Mesenchymal stem cell (in vitro differentiated cells and primary cell): ENCODE measurements around the gene CBX3.

Experiments
- DNase-seq: peaks from one replicate; pipeline ENCODE4 v3.0.0-alpha.2; 2013
- H2AFZ ChIP-seq: one replicate; pipeline ENCODE4 v1.6.1; 2013; ENCODE audit warnings: low read depth, mild to moderate bottlenecking, control low read depth, inconsistent platforms, low read length, moderate library complexity
- H2AK5ac ChIP-seq: 2 replicates; pipeline ENCODE4 v1.6.1; 2013; ENCODE audit warnings: low read length, moderate library complexity, mild to moderate bottlenecking, inconsistent platforms; ENCODE audit not compliant: severe bottlenecking
- H2BK120ac ChIP-seq: one replicate; pipeline ENCODE4 v1.6.1; 2013; ENCODE audit warnings: low read depth, mild to moderate bottlenecking, inconsistent platforms, low read length, moderate library complexity
- H2BK12ac ChIP-seq, 2 experiments: one replicate each; pipeline ENCODE4 v1.6.1; 2013; ENCODE audit warnings: inconsistent platforms in 2 of 2, low read length in 2 of 2, mild to moderate bottlenecking in 2 of 2, moderate library complexity in 2 of 2, control low read depth in 1 of 2
- H2BK15ac ChIP-seq: one replicate; pipeline ENCODE4 v1.6.1; 2013; ENCODE audit warnings: mild to moderate bottlenecking, low read depth, inconsistent platforms; ENCODE audit not compliant: poor library complexity, severe bottlenecking
- H2BK5ac ChIP-seq: 2 replicates; pipeline ENCODE4 v1.6.1; 2013; ENCODE audit warnings: low read depth, mild to moderate bottlenecking, low read length, control low read depth, inconsistent platforms; ENCODE audit not compliant: poor library complexity, severe bottlenecking
- H3K14ac ChIP-seq, 2 experiments: one replicate each; pipeline ENCODE4 v1.6.1; 2013; ENCODE audit warnings: inconsistent platforms in 2 of 2, low read length in 2 of 2, control low read depth in 1 of 2, mild to moderate bottlenecking in 1 of 2, moderate library complexity in 1 of 2
- H3K18ac ChIP-seq, 2 experiments: one replicate each; pipeline ENCODE4 v1.6.1; 2013; ENCODE audit warnings: inconsistent platforms in 2 of 2, low read length in 2 of 2, control low read depth in 1 of 2, low read depth in 1 of 2, mild to moderate bottlenecking in 1 of 2
- H3K23ac ChIP-seq, 2 experiments: one replicate each; pipeline ENCODE4 v1.6.1; 2013; ENCODE audit warnings: inconsistent platforms in 2 of 2, low read length in 2 of 2, mild to moderate bottlenecking in 2 of 2, moderate library complexity in 2 of 2, control low read depth in 1 of 2
- H3K27ac ChIP-seq: 2 replicates; pipeline ENCODE4 v1.5.1; 2013; ENCODE audit warnings: mild to moderate bottlenecking, moderate library complexity, low read length, control low read depth, inconsistent platforms; ENCODE audit not compliant: poor library complexity, severe bottlenecking
- H3K27me3 ChIP-seq, 2 experiments: 2 replicates each; pipeline versions ENCODE4 v1.6.1 to v1.7.0; 2013; ENCODE audit warnings: low read length in 2 of 2, mild to moderate bottlenecking in 2 of 2, moderate library complexity in 2 of 2, control low read depth in 1 of 2, inconsistent platforms in 1 of 2; ENCODE audit not compliant: control insufficient read depth in 1 of 2, insufficient read depth in 1 of 2
- H3K36me3 ChIP-seq, 2 experiments: 2 replicates each; pipeline versions ENCODE4 v1.6.1 to v1.7.0; 2013; ENCODE audit warnings: low read length in 2 of 2, control low read depth in 1 of 2, inconsistent platforms in 1 of 2, low read depth in 1 of 2, mild to moderate bottlenecking in 1 of 2; ENCODE audit not compliant: insufficient read depth in 2 of 2, control insufficient read depth in 1 of 2
- H3K4ac ChIP-seq, 2 experiments: one replicate each; pipeline ENCODE4 v1.6.1; 2013; ENCODE audit warnings: inconsistent platforms in 2 of 2, low read length in 2 of 2, mild to moderate bottlenecking in 2 of 2, moderate library complexity in 2 of 2, control low read depth in 1 of 2, low read depth in 1 of 2
- H3K4me1 ChIP-seq: 2 replicates; pipeline ENCODE4 v1.6.1; 2013; ENCODE audit warnings: low read depth, low read length, control low read depth; ENCODE audit not compliant: control insufficient read depth, insufficient read depth
- H3K4me2 ChIP-seq: 2 replicates; pipeline ENCODE4 v1.6.1; 2013; ENCODE audit warnings: low read length, mild to moderate bottlenecking, inconsistent platforms; ENCODE audit not compliant: poor library complexity, severe bottlenecking
- H3K4me3 ChIP-seq, 2 experiments: 2 replicates each; pipeline versions ENCODE4 v1.5.1 to v1.7.0; 2013; ENCODE audit warnings: low read length in 2 of 2, mild to moderate bottlenecking in 2 of 2, control low read depth in 1 of 2, low read depth in 1 of 2; ENCODE audit not compliant: insufficient read depth in 1 of 2
- H3K79me1 ChIP-seq: replicated peaks from 2 replicates; pipeline ENCODE4 v1.6.1; 2013; ENCODE audit warnings: mild to moderate bottlenecking, control low read depth, low read length, inconsistent platforms; ENCODE audit not compliant: poor library complexity, severe bottlenecking
- H3K9ac ChIP-seq: 2 replicates; pipeline ENCODE4 v1.7.0; 2013; ENCODE audit warnings: mild to moderate bottlenecking, low read length, moderate library complexity
- H3K9me3 ChIP-seq: 2 replicates; pipeline ENCODE4 v1.7.0; 2013; ENCODE audit warnings: mild to moderate bottlenecking, low read length; ENCODE audit not compliant: control insufficient read depth
- H4K8ac ChIP-seq: one replicate; pipeline ENCODE4 v1.6.1; 2013; ENCODE audit warnings: inconsistent platforms, mild to moderate bottlenecking, low read length, moderate library complexity
- H4K91ac ChIP-seq: one replicate; pipeline ENCODE4 v1.6.1; 2013; ENCODE audit warnings: mild to moderate bottlenecking, low read length, inconsistent platforms
- WGBS: methylation state at CpG from one replicate; pipeline ENCODE4 v1.1.7; 2013; ENCODE audit warnings: mixed read lengths; 5-methylcytosine and 5-hydroxymethylcytosine counted together

The CBX3 gene

DNA sequence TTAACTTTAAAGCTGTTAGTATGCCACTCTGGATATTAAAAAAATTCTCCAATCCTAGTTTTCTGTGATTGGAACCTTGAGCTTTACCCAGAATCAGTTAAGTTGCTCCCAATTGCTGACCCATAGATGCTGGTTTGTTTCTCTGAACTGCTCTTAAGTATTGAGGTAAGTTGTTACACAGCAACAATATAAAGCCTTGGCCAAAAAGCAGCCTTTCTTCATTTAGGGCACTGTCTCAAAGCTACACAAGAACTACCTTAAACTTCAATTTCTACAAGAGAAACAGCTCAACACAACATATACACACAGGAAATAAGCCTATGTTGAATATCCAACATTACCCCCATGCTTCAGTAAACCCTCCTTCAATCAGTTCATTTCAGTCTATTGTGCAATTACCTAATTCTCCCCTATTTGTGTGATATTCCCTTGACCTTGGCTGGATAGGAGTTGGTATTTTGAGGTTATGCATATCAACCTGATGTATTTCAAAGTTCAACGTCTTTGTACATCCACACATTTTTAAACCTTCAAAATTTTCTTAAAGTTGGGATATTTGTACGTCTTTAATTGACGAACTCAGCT, 12.5 kb upstream of the CBX3 start:
- Histone ChIP-seq H3K4me1 (peaks cover 3% of the 10 kb centered on the region), H3K18ac (no peak overlapping the region), H3K27me3 (no peaks in the 10 kb centered on the region), H3K36me3 (peaks cover 8 to 87% of the 10 kb centered on the region in 2 experiments), H2BK15ac (no peak overlapping the region), H2BK120ac (no peak overlapping the region), H2AFZ (no peak overlapping the region), H3K23ac (no peak overlapping the region), H3K9me3 (no peaks in the 10 kb centered on the region), H4K91ac (no peak overlapping the region), H3K4me2 (no peak overlapping the region), H2BK5ac (no peak overlapping the region), H3K14ac (no peak overlapping the region), H2BK12ac (no peak overlapping the region), H3K4me3 (no peak overlapping the region), H3K27ac (no peak overlapping the region), H2AK5ac (no peak overlapping the region), H3K9ac (no peak overlapping the region), H3K4ac (no peak overlapping the region), H4K8ac (no peak overlapping the region), H3K79me1 (peaks cover 1% of the 10 kb centered on the region)
- DNase-seq: no peak
- WGBS: 95% methylated on average over 3 of the region's 3 CpGs

DNA sequence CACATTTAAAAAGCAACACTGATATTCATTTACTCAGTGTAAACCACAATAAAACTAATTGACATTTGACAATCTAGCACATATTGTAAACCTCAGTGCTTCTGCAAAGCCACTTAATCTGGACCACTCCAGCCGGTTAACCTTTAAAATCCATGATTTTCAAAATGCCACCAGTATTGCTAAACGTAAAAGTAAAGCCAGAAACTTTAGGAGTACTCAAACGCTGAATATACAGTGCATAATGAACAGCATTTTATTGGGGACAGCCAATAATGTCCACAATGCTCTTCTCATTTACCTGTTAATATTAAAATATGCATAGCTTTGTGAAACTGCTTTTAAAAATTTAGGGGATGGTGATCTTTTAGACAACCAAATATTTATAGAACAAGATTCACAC, 11.8 kb upstream of the CBX3 start:
- Histone ChIP-seq H3K9me3 (no peaks in the 10 kb centered on the region), H3K14ac (no peak overlapping the region)

DNA sequence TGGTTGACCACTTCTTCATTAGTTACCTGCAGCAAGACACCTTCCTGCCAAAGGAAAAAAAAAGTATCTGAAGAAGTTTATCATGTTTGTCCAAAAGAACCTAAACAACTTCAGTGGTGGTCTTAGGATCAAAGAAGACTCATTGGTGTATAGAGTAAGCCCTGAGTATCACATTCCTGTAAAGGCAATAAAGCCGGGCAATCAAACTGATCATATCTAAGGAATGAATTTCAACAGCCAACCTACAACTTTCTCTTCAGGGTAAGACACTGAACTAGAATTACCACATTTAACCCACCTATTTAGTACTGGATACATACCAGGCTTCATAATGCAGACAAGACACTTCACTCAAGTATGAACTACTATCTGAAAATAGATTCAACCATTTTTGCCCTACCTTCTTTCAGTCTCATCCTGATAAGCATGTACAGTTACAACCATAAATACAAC, 11.1 kb upstream of the CBX3 start:
- Histone ChIP-seq H2AK5ac (no peak overlapping the region), H4K91ac (no peak overlapping the region), H3K4me3 (no peak overlapping the region), H3K9me3 (no peaks in the 10 kb centered on the region), H3K23ac (no peak overlapping the region), H3K9ac (no peak overlapping the region), H3K36me3 (peaks cover 15 to 93% of the 10 kb centered on the region in 2 experiments), H2BK15ac (no peak overlapping the region), H3K79me1 (peaks cover 1% of the 10 kb centered on the region), H3K4ac (no peak overlapping the region), H3K4me2 (no peak overlapping the region), H3K27me3 (no peaks in the 10 kb centered on the region), H2BK120ac (no peak overlapping the region), H4K8ac (no peak overlapping the region), H3K18ac (no peak overlapping the region), H2BK5ac (no peak overlapping the region), H3K4me1 (peaks cover 9% of the 10 kb centered on the region), H3K27ac (no peak overlapping the region), H2BK12ac (no peak overlapping the region), H3K14ac (no peak overlapping the region), H2AFZ (no peak overlapping the region)
- no peak for DNase-seq
- 100% methylated on average over 1 of the region's 1 CpG for WGBS

More for the DNA sequence above, 11.8 kb upstream of the CBX3 start:
- Histone ChIP-seq H2AFZ (no peak overlapping the region), H2BK12ac (no peak overlapping the region), H2BK5ac (no peak overlapping the region), H3K23ac (no peak overlapping the region), H3K4ac (no peak overlapping the region), H4K91ac (no peak overlapping the region), H3K4me3 (no peak overlapping the region), H3K4me1 (peaks cover 7% of the 10 kb centered on the region), H3K36me3 (peaks cover 13 to 93% of the 10 kb centered on the region in 2 experiments), H3K18ac (no peak overlapping the region), H3K9ac (no peak overlapping the region), H2BK120ac (no peak overlapping the region), H2BK15ac (no peak overlapping the region), H2AK5ac (no peak overlapping the region), H3K27ac (no peak overlapping the region), H3K4me2 (no peak overlapping the region), H3K79me1 (peaks cover 1% of the 10 kb centered on the region), H4K8ac (no peak overlapping the region), H3K27me3 (no peaks in the 10 kb centered on the region)
- no peak for DNase-seq
- 92% methylated on average over 2 of the region's 3 CpGs for WGBS

DNA sequence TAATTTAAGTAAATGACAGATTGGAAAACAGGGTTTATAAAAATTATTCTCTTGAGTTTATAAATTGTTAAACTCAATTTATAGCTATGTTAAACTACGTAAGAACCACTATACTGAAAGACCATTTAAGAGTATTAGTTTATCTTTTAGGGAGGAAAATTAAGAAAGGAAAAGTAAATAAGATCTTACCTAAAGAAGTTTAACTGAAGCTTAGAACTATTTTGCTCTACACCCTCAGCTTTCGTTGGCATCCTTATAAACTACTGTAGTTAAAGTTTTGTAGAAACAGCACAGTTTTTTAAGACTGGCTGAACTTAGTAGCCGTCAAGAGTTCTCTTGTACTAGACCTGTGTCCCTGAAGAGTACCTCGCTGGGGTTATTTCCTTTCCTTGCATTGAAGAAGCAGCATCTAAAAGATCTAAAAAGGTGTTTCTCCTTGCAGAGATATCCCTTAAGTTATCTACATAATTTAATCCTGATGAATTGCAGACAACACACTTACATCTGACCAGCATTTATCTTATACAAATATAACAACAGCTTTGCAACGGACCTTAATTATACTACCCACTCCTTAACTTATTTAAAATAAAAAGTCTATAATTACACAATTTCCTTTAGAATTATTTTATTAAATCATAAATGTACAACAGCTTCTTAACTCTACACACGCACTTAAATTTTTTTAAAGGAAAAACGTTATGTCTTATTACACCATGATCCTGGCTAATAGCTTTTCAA, 10.1 kb upstream of the CBX3 start:
- Histone ChIP-seq H3K36me3 (peaks cover 15 to 98% of the 10 kb centered on the region in 2 experiments), H4K91ac (no peak overlapping the region), H4K8ac (no peak overlapping the region), H3K27me3 (no peaks in the 10 kb centered on the region), H3K4me2 (no peak overlapping the region), H3K4ac (no peak overlapping the region), H3K4me1 (peaks cover 9% of the 10 kb centered on the region), H3K4me3 (no peak overlapping the region), H2BK12ac (no peak overlapping the region), H3K18ac (no peak overlapping the region), H2BK120ac (no peak overlapping the region), H3K9me3 (no peaks in the 10 kb centered on the region), H2BK5ac (no peak overlapping the region), H3K9ac (no peak overlapping the region), H3K79me1 (peaks cover 1% of the 10 kb centered on the region), H3K27ac (no peak overlapping the region), H3K14ac (no peak overlapping the region), H2AFZ (no peak overlapping the region), H3K23ac (no peak overlapping the region), H2AK5ac (no peak overlapping the region), H2BK15ac (no peak overlapping the region)
- DNase-seq: no peak
- 94% methylated on average over 6 of the region's 7 CpGs for WGBS
